Stomach smooth muscle (tissue), 2 donors: Measurements from ENCODE around the gene GCKR.
"Not testable (repeated sequence)": the region's sequence is repeated elsewhere in the genome, so short reads cannot be mapped to it uniquely, and the experiment has no call there.

Source experiments
- H3K27ac ChIP-seq: one replicate; pipeline ENCODE4 v1.7.0; 2013; ENCODE audit warnings: mild to moderate bottlenecking, low read length, inconsistent platforms
- H3K27me3 ChIP-seq, 2 donors: one replicate each; pipeline ENCODE4 v1.7.0; 2013; ENCODE audit warnings: low read length in 2 of 2; ENCODE audit not compliant: insufficient read depth in 2 of 2, control insufficient read depth in 1 of 2
- H3K36me3 ChIP-seq, 2 donors: one replicate each; pipeline ENCODE4 v1.7.0; 2013; ENCODE audit warnings: low read length in 2 of 2; ENCODE audit not compliant: control insufficient read depth in 2 of 2, insufficient read depth in 2 of 2
- H3K4me1 ChIP-seq: one replicate; pipeline ENCODE4 v1.7.0; 2013; ENCODE audit warnings: low read length; ENCODE audit not compliant: control insufficient read depth, insufficient read depth
- H3K4me3 ChIP-seq, 2 donors: one replicate each; pipeline ENCODE4 v1.7.0; 2013; ENCODE audit warnings: low read length in 2 of 2
- H3K9ac ChIP-seq, 2 donors: one replicate each; pipeline ENCODE4 v1.7.0; 2013; ENCODE audit warnings: low read length in 2 of 2, mild to moderate bottlenecking in 1 of 2
- H3K9me3 ChIP-seq, 2 donors: one replicate each; pipeline ENCODE4 v1.7.0; 2013; ENCODE audit warnings: low read length in 2 of 2; ENCODE audit not compliant: control insufficient read depth in 2 of 2
- donor health status: healthy.
- donor health status: Pancreatic carcinoma.

Gene GCKR

GRCh38 chr2:27545348-27546141 is 48.9 kb downstream of the GCKR start:
- H3K9ac ChIP-seq: no peak overlapping the region
- H3K27me3 ChIP-seq: no peaks in the 10 kb centered on the region
- H3K27ac ChIP-seq: no peak overlapping the region
- H3K9me3 ChIP-seq: peaks cover 0 to 6% of the 10 kb centered on the region in 2 donors
- H3K4me1 ChIP-seq: no peaks in the 10 kb centered on the region
- no peak overlapping the region for H3K4me3 ChIP-seq
- H3K36me3 ChIP-seq: no peaks in the 10 kb centered on the region

- H3K9me3 ChIP-seq: peaks cover 0 to 6% of the 10 kb centered on the region in 2 donors
- H3K9ac ChIP-seq: no peak overlapping the region
- peaks cover 0 to 2% of the 10 kb centered on the region in 2 donors for H3K27me3 ChIP-seq
Measured at GRCh38 chr2:27549303-27549702, 52.7 kb downstream of the GCKR start.

GRCh38 chr2:27551514-27551913 is 54.9 kb downstream of the GCKR start:
- no peaks in the 10 kb centered on the region for H3K36me3 ChIP-seq
- H3K27ac ChIP-seq: no peak overlapping the region
- no peaks in the 10 kb centered on the region for H3K9me3 ChIP-seq
- no peaks in the 10 kb centered on the region for H3K4me1 ChIP-seq
- no peak overlapping the region for H3K9ac ChIP-seq
- H3K4me3 ChIP-seq: no peak overlapping the region
- peaks cover 0 to 3% of the 10 kb centered on the region in 2 donors for H3K27me3 ChIP-seq

More at GRCh38 chr2:27549303-27549702, 52.7 kb downstream of the GCKR start:
- Histone ChIP-seq H3K4me1 (no peaks in the 10 kb centered on the region), H3K36me3 (no peaks in the 10 kb centered on the region), H3K4me3 (no peak overlapping the region), H3K27ac (no peak overlapping the region)

GRCh38 chr2:27552941-27553340 is 56.3 kb downstream of the GCKR start:
- Histone ChIP-seq H3K27me3 (peaks cover 0 to 3% of the 10 kb centered on the region in 2 donors), H3K9me3 (no peaks in the 10 kb centered on the region), H3K4me1 (no peaks in the 10 kb centered on the region), H3K27ac (no peak overlapping the region), H3K4me3 (no peak overlapping the region), H3K9ac (no peak overlapping the region), H3K36me3 (no peaks in the 10 kb centered on the region)

GRCh38 chr2:27554451-27554850 is 57.8 kb downstream of the GCKR start:
- H3K27ac ChIP-seq, H3K27me3 ChIP-seq, H3K9ac ChIP-seq, H3K4me1 ChIP-seq, H3K4me3 ChIP-seq, H3K36me3 ChIP-seq, H3K9me3 ChIP-seq: not testable (repeated sequence)

- Histone ChIP-seq H3K27me3 (peaks cover 2 to 8% of the 10 kb centered on the region in 2 donors), H3K36me3 (no peaks in the 10 kb centered on the region), H3K9ac (no peak overlapping the region), H3K4me1 (no peaks in the 10 kb centered on the region), H3K27ac (no peak overlapping the region), H3K4me3 (no peak overlapping the region), H3K9me3 (no peaks in the 10 kb centered on the region)
Measured at GRCh38 chr2:27559228-27559627, 62.6 kb downstream of the GCKR start.

- Histone ChIP-seq H3K4me3 (no peak overlapping the region), H3K9ac (no peak overlapping the region), H3K4me1 (no peaks in the 10 kb centered on the region), H3K36me3 (no peaks in the 10 kb centered on the region), H3K9me3 (no peaks in the 10 kb centered on the region), H3K27ac (no peak overlapping the region), H3K27me3 (peaks cover under 1 to 8% of the 10 kb centered on the region in 2 donors)
Measured at GRCh38 chr2:27561060-27561459, 64.4 kb downstream of the GCKR start.

- Histone ChIP-seq H3K36me3 (no peaks in the 10 kb centered on the region), H3K9me3 (peaks cover 0 to 2% of the 10 kb centered on the region in 2 donors), H3K4me1 (no peaks in the 10 kb centered on the region), H3K9ac (no peak overlapping the region), H3K27me3 (peaks cover under 1 to 2% of the 10 kb centered on the region in 2 donors), H3K4me3 (no peak overlapping the region), H3K27ac (no peak overlapping the region)
Measured at GRCh38 chr2:27566628-27567027, 70.0 kb downstream of the GCKR start.

- Histone ChIP-seq H3K9ac (no peak overlapping the region), H3K27me3 (peaks cover 0 to 2% of the 10 kb centered on the region in 2 donors), H3K4me3 (no peak overlapping the region), H3K36me3 (no peaks in the 10 kb centered on the region), H3K9me3 (peaks cover 10 to 26% of the 10 kb centered on the region in 2 donors), H3K4me1 (no peaks in the 10 kb centered on the region), H3K27ac (no peak overlapping the region)
Measured at GRCh38 chr2:27569398-27569797, 72.8 kb downstream of the GCKR start.

- H3K9me3 ChIP-seq: peaks cover 23 to 34% of the 10 kb centered on the region in 2 donors
- no peak overlapping the region for H3K9ac ChIP-seq
- no peaks in the 10 kb centered on the region for H3K36me3 ChIP-seq
- peaks cover 0 to 2% of the 10 kb centered on the region in 2 donors for H3K27me3 ChIP-seq
- H3K4me1 ChIP-seq: no peaks in the 10 kb centered on the region
- no peak overlapping the region for H3K27ac ChIP-seq
- no peak overlapping the region for H3K4me3 ChIP-seq
Measured at GRCh38 chr2:27571197-27571596, 74.6 kb downstream of the GCKR start.

GRCh38 chr2:27571681-27572080 is 75.0 kb downstream of the GCKR start:
- no peak overlapping the region for H3K9ac ChIP-seq
- no peaks in the 10 kb centered on the region for H3K4me1 ChIP-seq
- peaks cover 26 to 37% of the 10 kb centered on the region in 2 donors for H3K9me3 ChIP-seq
- H3K27me3 ChIP-seq: no peaks in the 10 kb centered on the region
- no peaks in the 10 kb centered on the region for H3K36me3 ChIP-seq
- H3K27ac ChIP-seq: no peak overlapping the region
- H3K4me3 ChIP-seq: no peak overlapping the region
